Astrocyte of the cerebellum (primary cell): ENCODE data around the gene PPP3CB.

Experiments used
- DNase-seq: peaks from one replicate; pipeline ENCODE4 v3.0.0-alpha.2; 2011; ENCODE audit warnings: low read depth
- H3K4me3 ChIP-seq: 2 replicates; pipeline ENCODE4 v1.5.1; 2011; ENCODE audit warnings: mild to moderate bottlenecking, low read depth, low read length, moderate library complexity
- in situ Hi-C: cut with HindIII; loops from 2 replicates; pipeline ENCODE4 v1.10.0; 2017; ENCODE audit warnings: low sequenced_read_pairs
- TF ChIP-seq, protein P1 (sequence below): IDR thresholded peaks from 2 replicates; pipeline ENCODE4 v1.5.1; 2012; ENCODE audit warnings: low read length, low read depth, moderate library complexity, mild to moderate bottlenecking; ENCODE audit errors: missing control alignments

Gene PPP3CB

DNA sequence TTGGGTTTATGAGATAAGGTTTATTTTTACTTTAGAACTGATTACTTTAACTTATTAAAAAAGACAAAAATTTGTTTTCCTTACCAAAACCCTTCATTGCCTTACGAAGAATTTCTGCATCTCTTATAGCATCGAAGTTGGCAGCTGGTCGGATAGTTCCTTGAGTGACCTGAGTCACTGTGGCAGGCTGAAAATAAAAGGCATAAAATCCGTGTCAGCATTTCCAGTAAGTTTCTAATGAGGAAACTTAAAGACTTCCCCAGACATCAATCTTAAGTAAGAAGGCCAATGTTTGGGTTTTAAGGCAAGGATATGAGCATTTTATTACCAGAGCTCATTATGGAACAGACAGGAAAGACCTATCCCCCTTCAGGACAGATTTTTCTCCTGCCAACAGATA lies 107.6 kb downstream of the PPP3CB start:
- in situ Hi-C loops: no loop called here
- no peak for DNase-seq
- no peak overlapping the region for H3K4me3 ChIP-seq
- TF ChIP-seq, protein P1, sequence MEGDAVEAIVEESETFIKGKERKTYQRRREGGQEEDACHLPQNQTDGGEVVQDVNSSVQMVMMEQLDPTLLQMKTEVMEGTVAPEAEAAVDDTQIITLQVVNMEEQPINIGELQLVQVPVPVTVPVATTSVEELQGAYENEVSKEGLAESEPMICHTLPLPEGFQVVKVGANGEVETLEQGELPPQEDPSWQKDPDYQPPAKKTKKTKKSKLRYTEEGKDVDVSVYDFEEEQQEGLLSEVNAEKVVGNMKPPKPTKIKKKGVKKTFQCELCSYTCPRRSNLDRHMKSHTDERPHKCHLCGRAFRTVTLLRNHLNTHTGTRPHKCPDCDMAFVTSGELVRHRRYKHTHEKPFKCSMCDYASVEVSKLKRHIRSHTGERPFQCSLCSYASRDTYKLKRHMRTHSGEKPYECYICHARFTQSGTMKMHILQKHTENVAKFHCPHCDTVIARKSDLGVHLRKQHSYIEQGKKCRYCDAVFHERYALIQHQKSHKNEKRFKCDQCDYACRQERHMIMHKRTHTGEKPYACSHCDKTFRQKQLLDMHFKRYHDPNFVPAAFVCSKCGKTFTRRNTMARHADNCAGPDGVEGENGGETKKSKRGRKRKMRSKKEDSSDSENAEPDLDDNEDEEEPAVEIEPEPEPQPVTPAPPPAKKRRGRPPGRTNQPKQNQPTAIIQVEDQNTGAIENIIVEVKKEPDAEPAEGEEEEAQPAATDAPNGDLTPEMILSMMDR: no peak

DNA sequence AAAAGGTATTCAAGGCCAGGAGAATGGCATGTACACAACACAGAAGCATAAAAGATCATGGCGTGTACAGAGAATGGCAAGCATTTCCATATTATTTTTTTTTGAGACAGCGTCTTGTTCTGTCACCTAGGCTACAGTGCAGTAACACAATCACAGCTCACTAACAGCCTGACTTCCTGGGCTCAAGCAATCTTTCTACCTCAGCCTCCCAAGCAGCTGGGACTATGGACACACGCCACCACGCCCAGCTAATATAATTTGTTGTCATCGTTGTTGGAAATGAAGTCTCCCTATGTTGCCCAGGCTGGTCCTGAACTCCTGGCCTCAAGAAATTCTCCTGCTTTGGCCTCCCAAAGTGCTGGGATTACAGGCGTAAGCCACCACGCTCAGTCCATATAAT lies 109.2 kb downstream of the PPP3CB start:
- H3K4me3 ChIP-seq: no peak overlapping the region
- DNase-seq: no peak
- in situ Hi-C loops: no loop called here
- TF ChIP-seq, protein P1: no peak
